G401 (cell line): ENCODE results near the gene FGF12. TPM values are rescaled to one million over a fixed set of nuclear protein-coding genes. Genes with fewer than 3 reads are reported as not detected.

ENCODE experiments used
- DNase-seq: peaks from one replicate; pipeline ENCODE4 v3.0.0-alpha.2; 2015; ENCODE audit warnings: low spot score
- in situ Hi-C: cut with HindIII; loops from 2 replicates; pipeline ENCODE4 v1.10.0; 2016; ENCODE audit warnings: low sequenced_read_pairs, mixed read lengths
- total RNA-seq: library from RNA; depleted of rRNA; stranded (reverse); fragments of >200 nt; shearing (Covaris generic); gene quantifications from 2 replicates; pipeline ENCODE4 v1.2.3, GENCODE V29; 2014

FGF12 gene
- total RNA-seq, 1 experiment from 2014 or later = not detected

DNA sequence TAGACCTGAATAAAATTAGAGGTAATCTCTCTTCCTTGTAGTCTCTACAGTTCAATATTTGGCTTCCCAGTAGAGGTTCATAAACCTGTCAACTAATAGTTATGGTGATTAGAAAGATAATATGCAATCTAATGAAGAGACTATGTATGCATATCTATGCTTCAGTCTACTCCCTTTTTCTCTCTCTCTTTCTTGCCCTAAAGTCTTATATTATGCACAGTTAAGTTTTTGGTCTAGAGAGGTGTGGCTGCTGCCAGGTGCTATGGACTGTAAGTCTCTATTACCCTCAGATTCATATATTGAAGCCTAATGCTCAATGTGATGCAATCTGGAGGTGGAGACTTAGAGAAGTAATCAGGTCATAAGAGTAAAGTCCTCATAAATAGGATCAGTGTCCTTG, 413.7 kb downstream of the FGF12 start:
- in situ Hi-C loops = no loop called here
- no peak for DNase-seq

DNA sequence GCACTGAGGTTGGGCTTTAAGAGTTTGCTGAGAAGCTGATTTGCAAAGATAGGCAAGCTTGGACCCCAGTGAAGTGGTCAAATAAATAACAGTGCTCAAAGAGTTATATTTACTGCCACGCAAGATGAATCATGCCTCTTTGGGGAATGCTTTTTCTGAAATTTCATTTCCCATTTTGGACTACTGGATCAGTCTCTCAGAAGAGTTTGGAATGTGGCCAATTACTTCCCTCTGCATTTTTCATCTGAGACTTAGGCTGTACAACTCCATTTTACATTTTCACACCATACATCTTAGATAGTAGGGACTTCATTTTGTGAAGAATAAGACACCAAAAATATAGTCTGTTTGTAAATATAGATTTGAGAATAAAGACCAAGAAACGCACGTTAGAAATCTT, 419.7 kb downstream of the FGF12 start:
- DNase-seq = peak; percentile 43
- in situ Hi-C loops = no loop called here

DNA sequence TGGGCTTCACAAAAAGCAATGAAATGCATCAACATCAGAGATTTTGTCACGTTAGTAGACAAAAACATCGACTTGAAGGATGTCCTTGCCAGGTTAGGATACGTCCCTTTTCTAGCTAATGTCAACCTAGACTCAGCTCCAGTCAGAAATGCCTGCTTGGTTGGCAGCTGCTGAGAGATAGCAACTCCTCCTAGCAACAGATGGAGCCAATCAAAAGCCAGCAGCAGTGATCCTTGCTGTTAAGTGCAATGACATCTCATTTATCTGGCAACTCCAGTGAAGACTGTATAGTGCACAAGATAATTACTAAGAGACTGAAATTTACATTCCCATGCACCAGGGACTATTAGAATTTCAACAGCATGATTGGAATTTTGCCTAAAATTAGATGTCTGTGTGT, 424.1 kb downstream of the FGF12 start:
- in situ Hi-C loops = no loop called here
- peak; percentile 90 for DNase-seq

DNA sequence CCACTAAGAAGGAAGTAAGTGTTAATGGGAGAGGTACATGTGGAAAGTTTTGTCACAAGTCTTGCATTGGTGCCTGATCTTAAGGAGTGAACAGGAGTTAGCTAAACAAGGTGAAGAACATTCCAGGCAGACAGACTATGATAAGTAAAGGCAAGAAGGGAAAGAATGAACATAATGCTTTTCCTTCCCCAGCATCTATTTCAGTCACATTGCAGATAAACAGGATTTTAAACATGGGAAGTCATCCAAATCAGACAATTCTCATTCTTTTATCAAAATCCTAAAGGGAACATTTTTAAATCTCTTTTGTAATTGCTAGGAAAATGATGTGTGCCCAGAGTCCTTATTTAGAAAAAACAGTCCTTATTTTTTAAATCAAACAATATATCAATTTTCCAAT, 424.6 kb downstream of the FGF12 start:
- peak; percentile 20 for DNase-seq
- in situ Hi-C loops = no loop called here

DNA sequence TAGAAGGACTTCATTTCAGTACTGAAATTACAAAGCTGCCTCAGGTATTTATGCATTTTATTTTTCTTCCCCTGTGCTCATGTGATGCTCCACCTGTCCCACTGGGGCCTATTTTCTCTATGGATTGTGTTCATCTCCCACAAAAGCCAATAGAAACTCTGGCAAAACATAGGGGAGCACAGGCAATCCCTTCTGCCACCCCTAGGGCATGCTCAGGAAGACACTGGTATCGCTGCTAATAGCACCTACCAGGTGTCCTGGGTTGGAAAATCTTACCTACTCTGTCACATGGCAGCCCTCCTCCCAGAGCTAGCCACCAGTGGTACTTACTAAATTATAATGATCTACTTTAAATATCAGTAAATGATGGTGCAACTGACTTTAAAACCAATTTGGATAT, 427.4 kb downstream of the FGF12 start:
- in situ Hi-C loops = no loop called here
- DNase-seq = no peak

DNA sequence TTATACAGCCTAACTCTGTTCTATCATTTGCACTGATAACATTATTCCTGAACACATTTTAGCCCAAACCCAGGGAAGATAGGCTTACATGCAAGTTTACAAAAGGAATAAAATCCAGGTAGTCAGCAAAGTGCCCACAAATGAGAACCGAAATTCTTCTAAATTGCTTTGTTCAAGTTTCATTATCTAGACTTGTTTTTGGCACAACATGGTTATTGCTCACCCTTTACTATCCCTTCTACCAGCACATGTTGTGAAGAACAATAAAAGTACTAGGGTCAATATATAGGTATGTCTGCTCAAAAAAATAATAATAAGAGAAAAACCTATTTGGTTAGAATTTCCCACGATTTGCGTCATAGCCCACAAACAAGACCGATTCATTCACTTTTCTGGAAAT, 430.5 kb downstream of the FGF12 start:
- in situ Hi-C loops = no loop called here

DNA sequence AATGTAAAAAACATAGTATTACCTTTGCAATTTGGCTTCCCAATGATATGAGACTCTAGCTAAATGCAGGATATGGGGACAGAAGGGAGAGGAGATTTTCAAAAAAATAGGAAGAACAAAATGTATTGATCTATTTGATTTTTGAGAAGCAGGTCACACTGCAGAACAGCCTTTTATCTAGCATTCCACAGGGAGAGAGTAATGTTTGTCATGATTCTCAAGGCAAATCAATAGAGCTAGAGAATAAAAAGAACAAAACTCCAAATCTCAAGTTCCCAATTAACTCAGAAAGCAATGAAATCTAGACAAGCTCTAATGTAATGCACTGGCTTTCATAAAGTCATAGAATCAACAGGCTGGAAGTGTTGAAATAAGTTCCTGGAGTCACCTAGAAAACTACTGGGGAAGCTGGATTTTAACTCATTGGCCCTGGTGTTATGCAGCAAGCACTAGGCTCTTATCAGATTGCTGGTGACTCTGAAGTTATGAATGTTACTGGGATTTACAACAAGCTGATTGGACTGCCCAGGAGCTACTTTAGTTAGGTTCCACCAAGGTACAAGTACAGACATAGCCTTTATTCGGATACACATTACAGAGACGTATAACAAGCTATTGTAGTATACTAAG, 442.8 kb downstream of the FGF12 start:
- no peak for DNase-seq
- in situ Hi-C loops = no loop called here

More for the DNA sequence above, 430.5 kb downstream of the FGF12 start:
- DNase-seq = no peak

DNA sequence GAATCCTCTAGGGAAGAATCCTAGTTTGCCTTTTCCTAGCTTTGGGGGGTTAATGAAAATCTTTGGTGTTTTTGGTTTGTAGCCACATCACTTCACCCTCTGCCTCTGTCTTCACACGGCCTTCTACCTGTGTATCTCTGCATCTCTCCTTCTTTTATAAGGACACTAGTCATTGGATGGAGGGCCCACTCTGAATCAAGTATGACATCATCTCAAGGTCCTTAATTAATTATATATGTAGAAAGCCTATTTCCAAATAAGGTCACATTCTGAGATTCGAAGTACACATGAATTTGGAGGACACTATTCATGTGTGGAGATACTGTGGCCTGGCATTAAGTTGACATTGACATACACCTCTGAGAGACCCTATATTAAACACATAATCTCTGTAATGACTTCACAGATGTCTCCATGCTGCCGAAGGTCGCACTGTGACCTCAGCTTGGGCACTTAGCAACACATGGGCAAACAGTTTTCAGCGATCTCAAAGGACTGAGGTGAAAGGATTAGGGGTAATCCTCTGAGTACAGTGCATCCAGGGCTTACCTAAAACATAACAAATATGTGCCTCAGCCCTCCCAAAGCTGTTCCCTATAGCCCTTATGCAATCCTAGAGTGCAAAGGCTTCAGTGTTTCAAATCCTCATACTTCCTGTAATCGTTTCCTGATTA, 446.0 kb downstream of the FGF12 start:
- no peak for DNase-seq
- in situ Hi-C loops = no loop called here

DNA sequence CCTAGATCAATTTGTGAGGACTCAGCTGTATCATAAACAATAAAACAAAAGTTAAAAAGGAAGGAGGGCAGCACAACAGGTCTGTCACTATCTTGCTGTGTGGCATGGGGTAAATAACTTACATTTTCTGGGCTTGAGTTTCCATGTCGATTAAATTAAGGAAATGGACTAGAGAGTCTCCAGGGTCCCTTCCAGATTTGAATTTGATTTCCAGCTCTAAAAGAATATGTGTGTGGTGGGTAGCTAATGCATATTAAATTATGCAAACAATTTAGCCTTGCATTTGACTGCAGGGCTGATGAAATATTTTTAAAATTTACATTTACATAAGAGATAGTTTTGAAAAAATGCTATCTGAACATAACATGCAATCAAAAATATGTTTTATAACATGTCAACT, 447.7 kb downstream of the FGF12 start:
- DNase-seq = no peak
- in situ Hi-C loops = no loop called here

DNA sequence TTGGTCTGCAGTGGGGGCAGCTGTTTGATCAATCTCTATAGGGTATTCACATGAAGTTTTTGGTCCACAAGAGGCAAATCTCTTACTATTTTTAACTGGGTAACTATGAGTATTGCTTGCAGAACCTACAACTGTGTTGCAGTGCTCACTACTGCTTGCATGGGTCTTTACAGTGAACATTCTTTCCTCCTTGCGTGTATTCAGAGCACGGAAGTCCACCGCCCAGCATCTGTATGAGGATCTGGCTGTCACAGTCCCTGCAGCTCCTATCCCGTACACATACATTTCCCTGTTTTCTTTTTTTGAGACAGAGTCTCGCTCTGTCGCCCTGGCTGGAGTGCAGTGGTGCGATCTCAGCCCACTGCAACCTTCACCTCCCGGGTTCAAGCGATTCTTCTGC, 449.9 kb downstream of the FGF12 start:
- no peak for DNase-seq
- in situ Hi-C loops = no loop called here

DNA sequence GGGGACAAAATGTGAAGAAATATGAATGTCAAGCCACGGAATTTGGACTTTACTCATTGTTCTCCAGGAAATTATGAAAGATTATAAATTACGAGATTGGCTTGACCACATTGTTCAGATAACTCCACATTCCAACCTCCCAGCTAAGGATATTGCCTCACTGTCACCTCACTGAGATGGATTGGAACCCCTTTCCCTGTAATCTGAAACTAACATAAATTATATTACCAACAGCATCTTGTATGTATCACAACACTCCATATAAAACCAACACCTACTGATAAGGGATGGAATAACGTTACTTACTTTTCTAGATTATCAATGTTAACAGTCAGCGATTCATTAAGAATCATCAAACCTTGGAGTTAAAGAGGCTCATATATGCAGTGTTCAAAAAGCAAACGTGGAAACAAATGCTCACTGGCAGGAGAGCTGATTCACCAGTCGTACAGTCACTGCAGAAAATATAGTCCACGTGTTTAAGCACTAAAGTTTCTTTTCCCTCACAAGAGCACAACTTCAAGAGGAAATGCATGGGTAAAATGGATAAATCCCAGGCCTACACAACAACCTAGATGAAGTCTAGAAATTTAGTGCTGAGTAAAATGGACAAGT, 451.5 kb downstream of the FGF12 start:
- in situ Hi-C loops = no loop called here
- DNase-seq = no peak

DNA sequence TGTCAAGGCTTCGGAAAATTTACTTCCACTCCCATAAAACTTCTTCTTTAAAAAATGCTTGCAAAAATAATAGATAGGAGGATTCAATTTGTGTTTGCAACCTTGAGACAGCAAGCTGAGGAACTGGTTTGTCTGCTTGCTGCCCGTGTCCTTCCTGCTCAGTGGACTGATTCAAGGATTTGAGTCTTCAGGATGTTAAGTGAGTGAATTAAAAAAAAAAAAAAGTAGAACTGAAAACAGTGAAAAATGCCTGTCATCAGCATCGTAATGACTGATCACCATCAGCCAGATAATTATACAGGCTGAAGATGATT, 453.7 kb downstream of the FGF12 start:
- in situ Hi-C loops = no loop called here
- DNase-seq = no peak

DNA sequence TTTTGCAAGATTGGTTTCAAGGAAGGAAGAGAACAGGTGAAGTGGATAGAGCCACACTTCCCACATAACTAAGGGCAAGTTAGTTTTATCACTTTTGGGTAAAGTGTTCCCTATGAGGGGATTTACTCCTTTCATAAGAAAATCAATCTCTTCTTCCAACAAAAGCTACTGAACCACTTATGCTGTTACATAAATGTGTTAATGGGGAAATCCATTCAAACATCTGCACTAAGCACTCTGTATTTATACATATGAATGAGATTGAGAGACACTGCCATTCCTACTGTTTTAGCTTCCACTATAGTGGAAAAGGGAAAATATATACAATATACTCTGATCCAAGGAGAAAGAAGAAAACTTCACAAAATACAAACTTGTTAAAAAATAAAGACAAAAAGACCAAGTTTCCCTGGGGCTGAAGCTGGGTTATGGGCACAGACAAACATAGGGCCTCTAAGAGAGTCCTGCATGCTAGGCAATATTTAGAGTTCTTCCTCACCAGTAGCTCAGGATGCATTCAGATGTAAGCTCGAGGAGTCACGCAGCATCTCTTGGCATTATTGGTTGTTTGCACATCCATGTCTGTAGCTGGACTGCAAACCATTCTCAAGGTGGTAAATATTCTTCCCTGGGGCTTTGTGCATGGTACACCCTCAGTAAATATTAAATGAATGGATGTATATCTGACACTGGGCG, 454.2 kb downstream of the FGF12 start:
- in situ Hi-C loops = no loop called here
- no peak for DNase-seq

DNA sequence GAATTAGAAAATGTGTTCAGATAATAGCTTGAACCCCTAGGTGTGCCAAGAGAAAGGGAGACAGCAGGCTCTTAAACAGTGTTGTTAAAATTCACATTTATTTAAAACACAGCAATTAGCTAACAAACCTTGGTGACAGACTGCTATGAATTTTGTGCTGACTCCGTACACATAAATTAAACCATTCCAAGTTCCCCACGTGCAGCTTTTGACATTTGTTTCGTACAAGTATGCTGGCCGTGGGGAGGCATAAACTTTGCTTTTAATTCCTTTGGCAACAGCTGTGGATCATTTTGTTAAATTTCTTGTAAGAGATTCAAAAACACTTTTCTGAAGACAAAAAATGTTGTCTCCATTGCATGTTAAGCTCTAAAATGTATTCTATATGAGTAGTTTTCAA, 465.3 kb downstream of the FGF12 start:
- in situ Hi-C loops = no loop called here
- no peak for DNase-seq

DNA sequence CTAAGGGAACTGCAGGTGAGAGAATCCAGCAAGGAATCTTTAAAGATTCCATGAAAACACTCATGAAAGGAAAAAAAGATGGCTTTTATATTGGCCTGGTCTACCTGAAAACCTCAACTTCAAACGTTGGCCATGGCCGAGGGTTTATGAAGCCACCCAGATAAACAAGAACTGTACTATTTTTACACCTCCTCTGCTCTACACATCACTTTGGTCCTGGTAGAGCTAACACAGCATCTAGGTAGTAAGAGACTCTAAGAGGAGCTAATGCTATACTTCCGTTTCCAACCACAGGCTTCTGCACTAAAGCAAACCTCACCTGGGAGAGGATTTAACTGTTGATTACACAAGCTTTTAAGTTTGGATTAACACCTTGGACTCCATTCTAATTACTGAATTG, 466.2 kb downstream of the FGF12 start:
- DNase-seq = no peak
- in situ Hi-C loops = no loop called here

DNA sequence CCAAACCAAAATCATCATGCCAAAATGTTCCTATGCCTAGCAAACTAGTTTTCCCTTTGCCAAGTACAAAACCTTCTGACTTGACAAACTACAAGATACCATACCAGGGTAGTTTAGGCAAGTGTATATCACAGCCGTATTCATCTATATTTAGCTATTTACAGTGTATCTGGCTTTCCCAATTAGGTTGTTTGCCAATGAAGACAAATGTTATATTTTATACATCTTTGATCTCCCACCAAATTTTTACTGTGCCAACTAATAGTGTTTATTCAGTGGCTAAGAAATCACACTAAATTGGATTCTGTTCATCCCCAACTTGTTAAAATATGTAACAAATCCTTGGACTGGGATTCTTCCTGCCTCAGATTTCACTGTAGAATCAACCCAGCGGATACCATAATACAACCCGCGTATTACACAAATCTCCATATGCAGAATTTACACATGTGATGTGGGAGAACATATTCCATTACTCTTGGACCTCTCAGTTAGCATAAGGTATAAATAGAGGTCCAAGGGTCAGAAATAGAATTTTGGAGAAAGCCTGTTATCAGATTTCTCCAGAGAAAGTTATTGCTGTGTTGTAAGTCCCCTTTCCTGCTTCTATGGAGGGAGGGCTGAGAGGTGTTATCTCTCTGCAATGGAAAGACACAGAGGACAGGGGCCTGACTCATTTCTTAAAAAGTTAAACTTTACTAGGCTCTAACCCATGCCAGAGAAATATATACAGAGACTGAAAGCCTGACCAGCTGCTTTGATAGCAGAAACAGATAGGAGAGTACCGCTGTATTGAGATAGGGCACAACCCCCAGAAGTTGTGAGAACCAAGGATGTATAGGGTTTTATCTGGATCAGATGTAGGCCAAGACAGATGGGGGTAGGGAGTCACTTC, 467.0 kb downstream of the FGF12 start:
- in situ Hi-C loops = no loop called here
- DNase-seq = no peak

DNA sequence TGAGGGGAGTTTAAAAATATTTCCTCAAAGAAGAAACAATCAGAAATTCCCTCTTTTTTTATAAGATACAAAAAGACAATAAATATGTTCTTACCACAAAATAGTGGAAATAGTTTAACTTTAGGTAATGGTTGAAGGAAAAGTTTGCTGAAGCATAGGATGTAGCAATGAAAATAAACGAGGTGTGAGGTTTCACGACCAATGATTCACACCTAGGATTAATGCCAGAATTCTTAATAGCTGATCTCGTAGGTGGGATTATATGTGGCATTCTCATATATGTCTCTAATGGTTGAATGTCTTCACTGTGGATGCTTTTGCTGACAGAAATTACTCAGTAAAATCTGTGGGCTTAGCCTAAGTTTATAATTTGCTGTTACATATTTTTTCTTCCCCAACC, 467.7 kb downstream of the FGF12 start:
- DNase-seq = no peak
- in situ Hi-C loops = no loop called here

DNA sequence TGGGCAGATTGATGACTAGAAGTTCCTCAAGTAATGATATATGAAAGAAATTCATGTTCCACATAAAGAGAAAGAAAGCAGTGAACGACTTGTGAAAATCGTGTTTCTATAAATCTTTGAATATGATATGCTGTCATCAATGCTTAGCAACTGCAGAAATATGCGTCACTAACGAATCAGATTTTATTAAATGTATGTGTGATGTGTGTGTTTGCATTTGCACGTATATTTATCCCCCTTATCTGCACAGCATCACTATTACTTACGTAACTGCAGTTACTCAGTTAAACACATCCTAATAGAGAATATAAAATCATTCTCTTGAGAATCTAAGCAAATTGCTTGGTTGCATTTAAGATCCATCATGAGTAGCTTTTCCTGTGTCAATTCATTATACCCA, 468.6 kb downstream of the FGF12 start:
- in situ Hi-C loops = no loop called here
- no peak for DNase-seq

DNA sequence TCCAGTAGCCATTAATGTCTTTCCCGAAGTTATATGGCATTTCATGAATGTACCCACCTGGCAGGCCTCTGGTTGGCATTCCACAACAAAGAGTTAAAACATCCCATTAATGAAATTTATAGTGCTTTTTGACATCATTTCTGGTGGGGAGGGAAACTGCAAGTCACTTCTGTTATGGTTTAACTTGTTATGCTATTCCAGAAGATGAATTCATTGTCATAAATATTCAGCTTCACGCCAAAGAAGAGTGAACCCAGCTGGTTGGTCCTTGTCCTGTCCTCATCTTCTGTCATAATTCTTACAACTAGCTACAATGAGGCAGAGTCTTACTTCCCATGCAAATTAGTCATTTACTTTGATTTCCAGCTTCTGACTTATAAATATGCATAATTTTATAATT, 471.5 kb downstream of the FGF12 start:
- DNase-seq = no peak
- in situ Hi-C loops = no loop called here
